HG03108 (cell line): ENCODE results near the gene ARL9.

ENCODE experiments used
- ATAC-seq: cut with Tn5 transposase; IDR thresholded peaks from one replicate; pipeline ENCODE4 v1.9.1; 2021; ENCODE audit warnings: moderate library complexity; ENCODE audit not compliant: unreplicated experiment

ARL9 gene

DNA sequence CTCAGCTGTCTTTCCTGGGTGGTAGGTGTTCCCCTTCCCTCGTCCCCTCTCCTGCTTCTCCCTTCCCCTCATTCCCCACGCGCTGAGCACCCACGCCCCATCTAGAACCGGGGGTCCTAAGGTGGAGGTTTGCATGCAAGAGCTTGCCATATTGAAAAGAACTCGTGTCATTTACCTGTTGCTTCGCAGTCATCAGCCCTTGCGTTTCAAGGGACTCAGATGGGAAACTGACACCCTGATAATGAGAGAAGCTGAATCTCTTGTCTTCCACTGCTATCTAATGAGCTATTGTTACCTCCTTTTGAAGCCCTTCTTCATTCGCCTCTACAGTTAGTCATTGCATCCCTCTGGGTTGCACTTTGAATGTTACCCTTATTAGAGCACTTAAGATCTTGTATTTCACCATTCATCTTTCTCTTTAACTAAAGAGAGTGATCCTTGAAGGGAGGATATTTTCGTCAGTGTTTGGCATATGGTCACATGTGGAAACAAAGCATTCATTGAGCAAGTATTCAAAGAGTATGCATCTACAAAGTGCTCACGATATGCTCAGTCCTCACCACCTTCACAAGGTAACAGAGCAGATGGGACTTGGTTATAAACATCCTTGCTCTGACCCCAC is 25.7 kb downstream of the ARL9 start:
- no peak for ATAC-seq

DNA sequence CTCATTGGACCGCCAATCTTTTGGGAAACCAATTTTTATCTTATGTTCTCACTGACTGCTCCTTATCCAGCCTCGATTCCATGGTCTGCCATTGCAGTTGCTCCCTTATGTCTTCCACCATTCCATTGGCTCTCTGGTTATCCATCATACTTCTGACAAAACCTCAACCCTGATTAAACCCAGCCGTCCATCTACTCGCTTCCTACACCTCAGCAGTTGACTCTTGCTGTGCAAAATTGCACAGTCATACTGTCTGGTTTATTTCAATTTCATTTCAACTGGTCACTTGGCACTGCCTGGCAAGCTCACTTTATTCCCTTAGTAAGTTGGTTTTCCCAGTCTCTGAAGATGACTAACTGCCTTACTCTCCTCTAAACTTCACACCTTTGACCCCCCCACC is 26.2 kb downstream of the ARL9 start:
- ATAC-seq: no peak

- no peak for ATAC-seq
Measured at GRCh38 chr4:56532239-56532638, 26.6 kb downstream of the ARL9 start.

- no peak for ATAC-seq
Measured at GRCh38 chr4:56535915-56536314, 30.3 kb downstream of the ARL9 start.

- ATAC-seq: no peak
Measured at GRCh38 chr4:56537147-56537546, 31.6 kb downstream of the ARL9 start.

DNA sequence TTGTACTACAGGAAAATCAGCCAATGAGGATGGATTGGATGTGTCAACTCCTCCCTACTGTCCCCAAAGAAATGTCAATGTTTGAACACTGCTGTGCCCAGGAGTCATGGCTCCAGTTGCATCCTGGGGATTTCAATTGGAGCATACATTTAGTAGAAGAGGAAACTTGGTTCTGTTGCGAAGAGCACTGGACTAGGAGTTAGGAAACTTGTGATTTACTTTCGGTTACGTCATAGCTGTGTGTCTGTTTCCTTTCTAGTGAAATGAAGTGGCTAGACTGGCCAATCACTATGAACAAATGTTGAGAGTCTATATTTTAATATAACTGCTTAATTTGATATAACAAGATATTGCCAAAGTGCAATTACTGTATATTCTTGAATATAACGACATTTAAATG is 35.2 kb downstream of the ARL9 start:
- no peak for ATAC-seq

GRCh38 chr4:56544573-56545131 is 39.1 kb downstream of the ARL9 start:
- peak; percentile 99 for ATAC-seq

- ATAC-seq: no peak
Measured at GRCh38 chr4:56550642-56551041, 45.1 kb downstream of the ARL9 start.

GRCh38 chr4:56551516-56551915 is 45.9 kb downstream of the ARL9 start:
- ATAC-seq: no peak

- no peak for ATAC-seq
Measured at GRCh38 chr4:56552273-56552672, 46.7 kb downstream of the ARL9 start.

DNA sequence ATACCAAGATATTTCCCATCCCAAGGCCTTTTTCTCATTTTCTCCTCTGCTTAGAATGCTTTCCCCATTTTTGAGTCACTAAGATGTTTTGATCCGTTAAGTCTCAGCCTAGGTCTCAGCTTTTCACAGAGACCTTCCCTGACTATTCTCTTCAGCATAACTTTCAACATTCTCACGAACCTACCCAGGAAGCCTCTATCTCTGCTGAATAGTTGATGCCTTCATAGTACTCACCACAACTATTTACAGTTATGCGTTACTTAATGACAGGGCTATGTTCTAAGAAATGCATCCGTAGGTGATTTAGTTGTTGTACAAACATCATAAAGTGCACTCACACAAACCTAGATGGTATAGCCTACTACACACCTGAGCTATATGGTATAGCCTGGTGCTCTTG is 64.5 kb downstream of the ARL9 start:
- no peak for ATAC-seq
